Measurements from ENCODE around the gene TCEA3.

The TCEA3 gene

DNA sequence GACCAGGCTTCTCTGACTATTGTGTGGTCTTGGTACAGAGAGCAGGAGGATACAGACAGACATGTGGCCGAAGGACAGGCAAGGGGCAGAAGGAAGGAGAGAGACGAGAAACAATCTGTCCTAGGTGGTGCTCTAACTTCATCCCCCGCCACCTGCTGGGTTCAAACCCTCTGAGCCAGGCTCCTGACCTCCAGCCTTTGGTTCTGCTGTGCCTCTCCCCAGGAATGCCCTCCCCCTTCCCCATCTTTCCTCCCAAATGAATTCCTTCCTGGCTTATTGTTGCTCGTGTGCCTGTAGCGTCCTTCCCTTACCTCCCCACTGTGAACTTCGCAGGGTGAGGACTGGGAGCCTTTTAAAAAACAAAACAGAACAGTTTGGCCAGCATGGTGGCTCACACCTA is 5.4 kb downstream of the TCEA3 start:
- DNase-seq: no peak

DNA sequence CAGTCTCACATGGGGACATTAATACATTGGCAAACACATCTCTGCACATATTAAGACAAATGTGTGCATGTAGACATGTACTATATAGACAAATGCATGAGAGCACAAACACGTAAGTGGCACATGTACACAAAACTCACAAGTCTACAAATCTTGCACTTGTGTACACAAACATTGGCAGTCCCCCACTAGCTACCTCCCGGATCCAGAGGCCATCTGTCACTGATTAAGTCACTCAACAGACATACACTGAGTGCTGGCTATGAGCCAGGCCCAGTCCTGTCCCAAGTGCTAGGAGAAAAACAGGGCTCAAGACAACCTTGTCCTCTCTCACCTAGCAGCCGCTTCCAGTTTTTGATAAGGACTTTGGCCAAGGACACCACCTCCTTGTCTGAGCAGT is 7.0 kb downstream of the TCEA3 start:
- no peak for DNase-seq

DNA sequence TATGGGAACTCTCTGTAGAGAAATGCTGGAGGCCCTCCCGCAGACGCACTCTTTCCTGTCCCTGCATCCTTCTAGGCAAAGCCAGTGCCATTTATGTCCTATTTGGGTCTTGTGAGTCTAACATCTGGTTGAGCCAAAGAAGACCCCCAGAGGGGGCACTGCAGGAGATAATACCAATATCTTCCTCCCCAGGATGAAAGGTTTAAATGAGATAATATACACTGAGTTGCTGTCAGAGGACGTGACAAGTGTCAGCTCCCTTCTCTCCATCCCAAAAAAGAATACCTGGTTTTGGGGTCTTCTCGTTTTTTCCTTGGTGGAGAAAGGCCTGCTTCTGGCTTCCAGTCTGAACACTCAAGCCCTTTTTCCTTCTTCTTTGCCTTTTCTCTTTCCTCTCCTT is 7.6 kb downstream of the TCEA3 start:
- DNase-seq: no peak

DNA sequence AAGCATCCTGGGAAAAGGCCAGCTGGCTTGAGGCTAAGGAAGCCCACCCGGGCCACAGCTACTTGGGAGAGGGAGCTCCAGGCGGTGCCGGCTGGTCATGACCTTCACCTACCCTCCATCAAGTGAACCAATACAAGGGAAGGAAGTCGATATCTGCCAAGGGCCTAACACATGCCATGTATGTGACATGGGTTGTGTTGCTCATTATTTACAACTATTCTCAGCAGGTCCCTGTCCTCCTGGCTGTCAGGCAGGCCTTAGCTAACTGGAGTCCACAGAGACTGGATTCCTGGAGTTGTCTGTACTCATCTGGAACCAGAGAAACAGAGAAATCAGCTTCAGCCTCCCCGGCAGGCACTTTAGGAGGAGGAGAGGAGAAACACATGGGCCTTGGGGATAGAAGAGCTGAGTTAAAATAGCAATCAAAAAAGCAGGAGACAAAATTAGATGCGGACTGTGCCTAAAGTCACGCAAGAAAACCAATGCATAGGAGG is 15.7 kb downstream of the TCEA3 start:
- no peak for DNase-seq

DNA sequence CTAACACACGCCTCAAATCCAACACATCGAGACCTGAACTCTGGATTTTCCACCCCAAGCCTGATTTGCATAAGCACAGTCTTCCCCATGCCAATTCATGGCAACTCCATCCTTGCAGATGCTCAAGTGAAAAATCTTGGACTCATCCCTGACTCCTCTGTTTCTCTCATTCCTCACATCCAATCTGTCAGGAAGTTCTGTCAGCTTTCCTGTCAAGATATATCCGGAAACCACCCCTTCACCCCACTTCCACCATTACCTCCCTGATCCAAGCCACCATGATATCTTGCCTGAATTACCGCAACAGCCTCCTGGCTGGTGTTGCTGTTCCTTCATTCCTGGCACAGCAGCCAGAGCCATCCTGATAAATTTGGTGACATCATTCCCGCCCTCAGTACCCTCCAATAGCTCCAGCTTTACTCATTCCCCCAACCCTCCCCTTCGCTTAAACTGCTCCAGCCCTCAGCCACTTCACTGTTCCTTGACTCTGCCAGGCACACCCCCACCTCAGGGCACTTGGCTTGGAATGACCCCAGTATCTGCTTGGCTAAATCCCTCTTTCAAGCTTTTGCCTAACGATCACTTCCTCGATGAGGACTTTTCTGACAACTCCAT is 17.4 kb downstream of the TCEA3 start:
- DNase-seq: no peak

DNA sequence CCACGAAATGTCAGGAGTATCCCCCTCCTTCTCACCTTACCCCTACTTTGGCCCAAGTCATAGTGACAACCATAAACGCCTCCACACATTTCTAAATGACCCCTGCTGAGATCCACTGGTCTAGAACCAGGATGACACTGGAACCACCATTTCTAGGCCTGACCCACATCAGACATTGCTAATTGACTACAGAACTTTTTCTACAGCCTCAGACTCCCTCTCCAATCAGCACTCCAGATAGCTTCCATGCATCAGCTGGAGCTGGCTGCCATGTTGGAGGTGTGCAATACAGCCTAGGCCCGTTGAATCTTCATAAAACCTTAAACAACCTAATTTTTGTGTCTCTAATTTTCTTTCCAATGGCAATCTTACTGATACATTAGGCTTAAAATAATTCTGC is 18.6 kb downstream of the TCEA3 start:
- no peak for DNase-seq

DNA sequence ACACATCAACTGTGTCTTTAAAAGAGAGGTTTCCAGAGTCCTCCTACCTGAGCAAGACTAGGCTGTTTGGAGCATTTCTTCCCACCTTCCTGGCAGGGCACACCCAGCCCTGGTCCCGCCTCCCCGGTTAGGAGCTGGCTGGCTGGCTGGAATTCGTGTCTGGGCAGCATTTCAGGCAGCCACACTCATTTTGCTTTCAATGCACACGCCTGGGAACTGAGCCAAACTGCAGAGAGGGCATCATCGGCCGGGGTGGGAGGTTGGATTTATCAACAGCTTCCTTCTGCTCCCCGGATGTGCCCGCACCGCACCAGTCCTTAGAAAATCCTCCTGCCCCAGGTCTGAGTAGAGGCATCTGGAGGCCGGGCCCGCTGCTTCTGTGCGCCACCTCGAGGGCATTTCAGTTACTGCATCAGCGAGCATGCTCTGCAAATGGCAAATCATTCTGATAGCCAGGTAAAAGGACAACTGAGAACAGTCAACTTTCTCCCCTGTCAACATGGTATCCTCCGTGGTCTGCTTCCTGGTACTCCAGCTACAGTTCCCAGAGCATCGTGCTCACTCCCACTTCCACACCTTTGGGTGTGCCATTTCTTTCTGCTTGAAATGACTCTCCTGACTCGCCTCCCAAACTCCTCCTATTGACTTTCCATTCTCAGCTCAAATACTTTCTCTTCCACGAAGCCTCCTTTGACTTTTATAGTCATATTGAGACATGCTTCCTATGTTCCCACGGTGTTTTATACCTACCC is 20.6 kb downstream of the TCEA3 start:
- peak; percentile 99 for DNase-seq

DNA sequence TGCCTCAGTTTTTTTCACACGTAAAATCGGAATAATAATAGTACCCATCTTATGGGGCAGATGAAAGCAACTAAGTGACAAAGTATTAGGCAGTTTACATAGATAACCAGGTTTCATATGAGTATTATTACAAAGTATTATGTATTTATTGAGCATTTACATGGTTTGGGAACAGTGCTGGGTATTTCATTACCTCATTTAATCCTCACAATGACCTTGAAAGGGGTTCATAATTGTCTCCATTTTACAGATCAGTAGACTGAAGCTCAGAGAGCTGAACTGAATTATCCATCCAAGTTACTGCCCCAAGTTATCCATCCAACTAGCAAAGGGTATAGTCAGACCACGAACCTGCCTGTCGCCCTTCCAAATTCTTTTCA is 21.2 kb downstream of the TCEA3 start:
- DNase-seq: no peak

DNA sequence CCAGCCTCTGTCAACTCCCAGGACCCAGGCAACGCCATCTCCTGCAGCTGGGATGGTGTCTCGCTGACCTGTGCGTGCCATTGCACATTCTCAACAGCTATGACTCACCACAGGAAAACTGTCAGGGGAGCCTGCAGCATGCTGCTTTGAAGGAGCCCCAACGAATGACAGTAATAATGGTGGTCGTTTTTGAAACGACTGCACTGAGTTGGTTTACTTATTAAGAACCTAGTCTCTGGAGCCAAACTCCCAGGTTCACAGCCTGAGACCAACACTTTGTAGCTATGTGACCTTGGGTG is 21.6 kb downstream of the TCEA3 start:
- DNase-seq: peak; percentile 52

DNA sequence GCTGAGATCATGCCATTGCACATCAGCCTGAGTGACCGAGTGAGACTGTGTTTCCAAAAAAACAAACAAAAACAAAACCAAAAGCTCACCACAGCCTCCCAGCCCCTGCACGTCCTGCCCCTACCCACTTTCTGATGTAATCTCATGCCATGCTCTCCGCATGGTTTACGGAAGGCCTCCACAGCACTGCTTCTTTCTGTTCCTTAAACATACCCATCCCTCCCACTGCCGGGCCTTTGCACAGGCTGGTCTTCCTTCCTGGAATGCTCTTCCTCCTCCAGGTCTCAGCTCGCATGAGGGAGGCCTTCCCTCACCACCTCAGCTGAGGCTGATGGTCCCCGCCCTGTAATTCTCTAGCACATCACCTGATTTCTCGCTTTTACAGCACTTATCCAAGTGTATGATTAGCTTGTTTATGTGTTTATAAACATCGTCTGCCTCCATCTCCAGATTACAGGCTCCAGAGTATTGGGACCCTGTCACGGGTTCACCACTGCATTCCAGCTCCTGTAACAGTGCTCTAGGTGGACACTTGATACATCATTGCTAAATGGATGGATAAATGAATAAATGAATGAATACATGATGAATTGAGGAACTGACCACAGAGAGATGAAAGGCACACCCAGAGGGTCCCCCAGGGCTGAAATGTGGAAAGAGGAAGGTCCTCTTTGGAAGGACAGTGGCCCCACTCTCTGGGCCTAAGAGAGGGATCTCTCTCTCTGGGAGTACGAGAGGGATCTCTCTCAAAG is 22.1 kb downstream of the TCEA3 start:
- no peak for DNase-seq

DNA sequence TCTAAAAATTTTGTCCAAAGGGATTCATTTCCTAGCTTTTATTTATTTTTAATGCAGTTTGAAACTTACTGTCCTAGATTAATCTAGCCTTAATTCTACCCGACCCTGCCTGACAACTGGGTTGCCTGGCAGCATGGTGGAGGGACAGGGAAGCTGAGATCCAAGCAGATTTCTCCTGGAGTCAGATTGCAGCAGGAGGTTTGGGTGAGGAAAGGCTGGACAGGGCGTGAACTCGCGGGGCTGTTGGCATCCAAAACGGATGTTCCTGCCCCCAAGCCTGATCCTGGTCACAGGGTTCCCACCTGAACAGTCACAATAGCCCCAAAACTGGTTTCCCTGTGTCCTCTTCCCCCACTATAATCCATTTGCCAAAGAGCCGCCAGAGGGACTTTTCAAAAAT is 23.2 kb downstream of the TCEA3 start:
- DNase-seq: no peak

DNA sequence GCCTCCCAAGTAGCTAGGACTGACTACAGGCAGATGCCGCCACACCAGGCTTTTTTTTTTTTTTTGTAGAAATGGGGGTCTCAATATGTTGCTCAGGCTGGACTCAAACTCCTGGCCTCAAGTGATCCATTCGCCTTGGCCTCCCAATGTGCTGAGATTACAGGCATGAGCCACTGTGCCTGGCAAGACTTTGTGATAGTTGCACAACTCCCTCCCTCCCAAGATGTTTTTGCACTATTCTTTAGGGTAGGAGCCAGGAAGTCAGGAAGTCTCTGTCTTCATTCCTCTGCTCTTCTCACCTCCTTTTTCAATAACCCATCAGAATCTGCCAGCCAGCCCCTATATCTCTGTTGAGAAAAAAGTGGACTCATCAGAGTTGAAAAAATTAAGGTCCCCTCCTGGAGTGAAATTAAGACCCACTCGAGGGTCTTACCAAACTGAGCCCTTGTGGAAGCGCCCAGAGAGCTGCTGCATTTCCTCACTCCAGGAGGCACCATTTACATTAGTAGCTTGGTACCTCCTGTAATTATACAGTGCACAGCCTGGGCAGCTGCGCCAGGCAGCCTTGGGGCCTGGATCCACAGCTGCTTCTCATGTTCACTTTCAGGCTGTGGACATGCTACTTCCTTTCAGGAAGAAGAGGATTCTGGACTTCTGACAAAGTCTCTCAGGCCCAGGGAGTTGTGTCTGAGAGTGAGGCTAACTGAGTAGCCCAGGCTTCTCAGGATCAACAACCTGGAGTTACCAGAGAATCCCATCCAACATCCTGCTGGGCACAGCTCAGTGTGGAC is 24.0 kb downstream of the TCEA3 start:
- no peak for DNase-seq

DNA sequence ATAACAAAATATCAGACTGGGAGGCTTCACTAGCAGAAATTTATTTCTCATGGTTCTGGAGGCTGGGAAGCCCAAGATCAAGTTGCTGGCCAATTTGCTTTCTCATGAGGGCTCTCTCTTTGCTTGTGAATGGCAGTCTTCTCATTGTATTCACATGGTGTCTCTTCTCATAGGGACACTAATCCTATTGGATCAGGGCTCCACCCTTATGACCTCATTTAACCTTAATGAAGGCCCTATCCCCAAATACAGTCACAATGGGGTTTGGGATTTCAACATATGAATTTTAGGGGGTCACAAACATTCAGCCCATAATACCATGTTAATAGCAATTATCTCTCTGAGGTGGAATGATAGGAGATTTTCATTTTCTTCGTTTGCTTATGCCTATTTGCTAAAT is 25.3 kb downstream of the TCEA3 start:
- no peak for DNase-seq

DNA sequence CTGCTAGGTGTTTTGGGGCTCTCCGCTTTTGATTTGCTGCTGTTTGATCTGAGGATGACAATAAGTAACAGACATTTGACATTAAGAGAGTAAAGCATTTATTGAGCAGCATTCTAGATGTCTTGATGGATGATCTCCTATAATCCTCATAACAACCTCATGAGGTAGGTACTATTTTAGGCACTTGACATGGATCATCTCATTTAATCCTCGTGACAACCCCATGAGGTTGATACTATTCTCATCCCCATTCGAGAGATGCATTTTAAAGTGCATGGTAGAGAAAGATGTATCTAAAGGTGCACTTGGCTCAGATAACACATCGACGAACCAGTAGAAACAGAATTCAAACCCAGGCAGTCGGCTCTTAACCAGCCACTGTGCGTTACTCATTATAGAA is 26.6 kb downstream of the TCEA3 start:
- no peak for DNase-seq

DNA sequence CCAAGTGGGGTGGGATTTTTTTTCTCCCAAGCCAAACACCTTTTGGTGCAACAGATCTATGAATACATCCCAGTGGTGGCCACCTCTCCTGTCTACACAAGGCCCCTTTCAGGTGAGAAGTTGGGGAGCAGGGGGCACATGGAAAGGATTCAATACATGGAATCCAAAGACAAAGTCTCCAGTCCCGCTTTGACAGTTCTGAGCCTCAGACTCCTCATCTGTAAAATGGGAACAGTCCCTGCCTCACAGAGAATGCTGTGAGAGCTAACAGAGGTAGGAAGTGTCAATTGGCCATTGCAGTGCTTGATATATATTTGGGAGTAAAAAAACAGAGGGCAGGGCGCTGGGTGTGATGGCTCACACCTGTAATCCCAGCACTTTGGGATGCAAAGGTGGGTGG is 28.2 kb downstream of the TCEA3 start:
- no peak for DNase-seq

DNA sequence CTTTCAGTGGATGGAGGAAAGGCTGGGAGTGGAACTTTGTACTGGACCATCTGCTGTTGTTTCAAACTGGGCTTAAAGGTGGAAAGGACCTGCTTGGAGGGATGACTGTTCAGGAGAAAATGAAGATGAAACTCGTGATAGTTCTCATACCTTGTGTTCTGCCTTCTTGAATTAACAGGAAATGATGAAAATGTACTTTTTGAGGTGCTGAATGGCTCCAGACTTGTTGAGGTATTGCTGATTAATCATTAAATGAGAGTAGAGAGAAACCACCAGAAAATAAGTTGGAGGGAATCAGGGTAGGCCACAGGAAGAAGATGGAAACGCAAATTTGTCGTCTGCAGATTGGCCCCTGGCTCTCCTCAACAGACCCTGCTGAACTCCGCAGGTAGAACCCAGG is 28.7 kb downstream of the TCEA3 start:
- no peak for DNase-seq

DNA sequence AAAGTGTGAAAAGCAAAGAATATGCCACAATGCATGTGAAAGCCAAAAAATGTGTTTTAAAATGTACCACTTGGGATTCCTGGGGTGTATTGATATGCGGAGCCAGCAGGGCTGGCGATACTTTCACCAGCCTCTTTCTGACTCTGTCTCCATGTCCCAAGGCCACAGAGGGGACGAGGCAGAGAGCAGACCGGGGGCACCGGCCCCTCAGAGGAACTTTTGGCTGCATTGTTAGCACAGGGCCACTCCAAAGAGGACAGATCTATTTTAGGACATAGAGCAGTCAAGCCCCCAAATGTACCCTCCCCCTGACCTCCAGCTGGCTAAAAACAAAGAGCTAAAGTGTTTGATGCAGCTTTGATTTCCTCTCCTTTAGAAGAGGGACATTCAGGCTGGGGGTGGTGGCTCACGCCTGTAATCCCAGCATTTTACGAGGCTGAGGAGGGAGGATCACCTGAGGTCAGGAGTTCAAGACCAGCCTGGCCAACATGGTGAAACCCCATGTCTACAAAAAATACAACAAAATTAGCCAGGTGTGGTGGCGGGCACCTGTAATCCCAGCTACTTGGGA is 29.3 kb downstream of the TCEA3 start:
- no peak for DNase-seq

DNA sequence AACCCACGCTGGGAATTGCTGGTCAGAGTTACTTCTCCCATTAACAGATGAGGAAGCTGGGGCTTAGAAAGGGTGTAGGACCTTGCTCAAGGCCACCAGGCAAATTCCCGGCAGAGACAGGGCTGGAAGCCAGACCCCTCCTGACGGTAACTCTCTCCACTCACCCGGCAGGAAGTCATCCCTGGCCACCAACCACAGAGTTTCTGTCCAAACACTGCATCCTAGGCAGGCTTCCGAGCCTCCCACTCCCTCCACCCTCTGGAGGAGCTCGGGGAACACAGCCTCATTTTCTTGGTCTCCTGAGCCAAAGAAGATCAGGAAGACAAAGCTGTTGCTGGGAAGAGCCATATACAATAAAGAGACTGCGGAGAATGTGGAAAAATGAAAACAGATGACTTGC is 29.9 kb downstream of the TCEA3 start:
- DNase-seq: no peak

DNA sequence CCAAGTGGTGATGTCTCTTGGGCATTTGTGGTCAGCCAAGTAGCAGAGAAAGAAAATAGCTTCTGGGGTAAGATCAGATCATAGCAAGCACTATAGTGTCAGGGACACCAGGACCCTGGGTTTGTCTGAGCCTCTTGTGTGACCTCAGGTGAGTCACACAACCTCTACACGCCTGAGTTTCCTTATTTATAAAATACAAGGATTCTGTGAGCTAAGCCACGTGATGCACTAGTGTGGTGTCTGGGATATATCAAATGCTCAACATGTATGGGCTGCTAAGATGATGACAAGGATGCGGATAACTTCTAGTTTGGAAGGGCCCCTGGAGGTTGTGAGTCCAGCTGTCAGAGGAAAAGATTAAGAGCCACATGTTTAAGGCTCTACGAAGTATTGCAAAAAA is 30.4 kb downstream of the TCEA3 start:
- no peak for DNase-seq

DNA sequence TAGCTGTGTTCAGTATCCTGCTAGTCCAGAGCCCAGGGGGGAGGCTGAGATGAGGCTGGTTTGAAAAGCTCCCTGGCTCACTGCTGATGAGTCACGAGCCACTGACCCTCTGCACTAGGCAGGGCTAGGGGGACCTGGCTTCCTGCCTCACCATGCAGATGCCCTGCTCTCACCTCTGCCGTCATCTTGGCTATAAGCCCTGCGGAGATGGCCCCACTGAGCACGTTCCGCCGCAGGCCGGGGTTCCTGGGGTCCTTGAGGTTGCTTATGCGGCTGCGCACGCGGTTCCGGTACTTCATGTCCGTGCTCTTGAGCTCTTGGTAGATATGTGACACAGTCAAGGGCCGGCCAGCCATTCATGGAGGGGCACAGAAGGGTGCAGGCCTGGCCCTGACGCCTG is 30.8 kb downstream of the TCEA3 start:
- peak; percentile 22 for DNase-seq

DNA sequence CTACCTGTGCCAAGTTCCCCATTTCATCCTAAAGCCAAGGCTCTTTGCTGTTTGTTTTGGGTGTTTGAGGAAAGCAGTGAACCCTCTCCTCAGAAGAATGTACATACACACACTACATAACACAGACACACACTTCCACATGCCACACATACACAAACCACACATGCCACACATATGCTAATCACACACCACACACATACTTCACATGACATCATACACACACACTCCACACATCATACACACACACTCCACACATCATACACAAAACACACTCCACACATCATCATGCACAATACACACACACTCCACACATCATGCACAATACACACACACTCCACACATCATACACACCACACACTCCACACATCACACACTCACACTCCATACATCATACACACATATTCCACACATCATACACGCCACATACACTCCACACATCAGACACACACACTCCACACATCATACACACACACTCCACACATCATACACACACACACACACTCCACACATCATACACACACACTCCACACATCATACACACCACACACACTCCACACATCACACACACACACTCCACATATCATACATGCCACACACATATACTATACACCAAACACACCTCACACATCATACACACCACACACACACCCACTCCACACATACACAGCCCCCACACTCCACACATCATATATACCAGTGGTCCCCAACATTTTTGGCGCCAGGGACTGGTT is 32.3 kb downstream of the TCEA3 start:
- DNase-seq: no peak

DNA sequence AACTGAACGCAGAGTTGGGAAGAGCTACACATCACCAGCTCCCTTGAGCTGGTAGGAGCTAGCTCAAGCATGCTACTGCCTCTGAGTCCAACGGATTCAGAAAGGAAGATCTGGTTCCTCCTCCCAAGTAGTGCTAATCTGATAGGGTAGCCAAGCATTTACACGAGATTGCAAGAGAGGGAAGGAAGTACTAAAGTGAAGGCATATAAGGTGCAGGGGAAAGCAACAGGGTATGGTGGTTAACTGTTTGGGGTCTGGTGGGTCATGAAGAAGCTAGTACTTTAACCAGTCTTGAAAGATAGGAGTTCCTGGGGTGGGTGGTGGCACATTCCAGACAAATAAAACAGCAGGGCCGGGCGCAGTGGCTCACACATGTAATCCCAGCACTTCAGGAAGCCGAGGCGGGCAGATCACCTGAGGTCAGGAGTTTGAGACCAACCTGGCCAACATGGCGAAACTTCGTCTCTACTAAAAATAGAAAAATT is 34.7 kb downstream of the TCEA3 start:
- DNase-seq: no peak

Measured in kidney glomerular epithelial cell (primary cell).